ENCODE measurements around the gene PIH1D1. TPM values are rescaled to one million over a fixed set of nuclear protein-coding genes. Genes with fewer than 3 reads are reported as not detected.
A peak's percentile ranks its signal among the peaks of the same experiment; 100 is the strongest.

PIH1D1 gene
- total RNA-seq, 2 experiments from 2014 or later: 124 to 126 TPM

- POLR2A ChIA-PET: interaction anchor here (0.8 to 1.1 kb wide), 2 partner anchors 18 to 21 kb away, joined by 3 read pairs; partner anchors contain the start of gene GFY
Observed at GRCh38 chr19:49403404-49404187, 48.0 kb downstream of the PIH1D1 start.

GRCh38 chr19:49400029-49400428 is 51.6 kb downstream of the PIH1D1 start:
- no peak for DNase-seq
- Mint-ChIP-seq H3K27ac (no peak overlapping the region), H3K4me1 (ENCODE audit: low read depth) (peaks cover 10% of the 10 kb centered on the region), H3K9me3 (no peaks in the 10 kb centered on the region), H3K27me3 (peaks cover 2% of the 10 kb centered on the region), H3K36me3 (ENCODE audit: low read depth) (no peaks in the 10 kb centered on the region), H3K4me3 (no peak overlapping the region)
- ChIA-PET CTCF (interaction anchor here (1.0 kb wide), 1 partner anchor 22 kb away, joined by 3 read pairs; no protein-coding TSS in a partner anchor), POLR2A (no interaction called here)
- no peak for ATAC-seq
- no peak for TF ChIP-seq CTCF (IDR thresholded peaks at IDR 0.05)
- intact Hi-C loops (cut with micrococcal nuclease): no loop called here

More at GRCh38 chr19:49403404-49404187, 48.0 kb downstream of the PIH1D1 start:
- CTCF ChIA-PET: interaction anchor here (0.8 to 1.5 kb wide), 2 partner anchors 12 to 13 kb away, joined by 3 to 8 read pairs; no protein-coding TSS in a partner anchor
- peak; percentile 50 for DNase-seq
- Mint-ChIP-seq H3K27me3 (peaks cover under 1% of the 10 kb centered on the region), H3K4me3 (no peak overlapping the region), H3K9me3 (no peaks in the 10 kb centered on the region), H3K36me3 (ENCODE audit: low read depth) (no peaks in the 10 kb centered on the region), H3K4me1 (ENCODE audit: low read depth) (peaks cover 10% of the 10 kb centered on the region), H3K27ac (no peak overlapping the region)
- intact Hi-C loops (cut with micrococcal nuclease): no loop called here
- peak; percentile 56 for ATAC-seq
- TF ChIP-seq CTCF (IDR thresholded peaks at IDR 0.05): no peak

- POLR2A ChIA-PET: interaction anchor here (0.6 to 1.9 kb wide), 2 partner anchors 10 to 26 kb away, joined by 3 to 5 read pairs; no protein-coding TSS in a partner anchor
- Mint-ChIP-seq H3K9me3 (no peaks in the 10 kb centered on the region), H3K4me1 (ENCODE audit: low read depth) (peaks cover 10% of the 10 kb centered on the region), H3K27me3 (peaks cover 2% of the 10 kb centered on the region), H3K36me3 (ENCODE audit: low read depth) (no peaks in the 10 kb centered on the region), H3K27ac (no peak overlapping the region), H3K4me3 (no peak overlapping the region)
- intact Hi-C loops (cut with micrococcal nuclease): no loop called here
- DNase-seq (no peak), ATAC-seq (no peak)
- TF ChIP-seq CTCF (IDR thresholded peaks at IDR 0.05): no peak
- CTCF ChIA-PET: interaction anchor here (0.8 kb wide), 1 partner anchor 72 kb away, joined by 4 read pairs; no protein-coding TSS in a partner anchor
Observed at GRCh38 chr19:49398931-49399330, 52.7 kb downstream of the PIH1D1 start.

GRCh38 chr19:49398001-49398615 is 53.5 kb downstream of the PIH1D1 start:
- POLR2A ChIA-PET: interaction anchor here (1.9 kb wide), 1 partner anchor 11 kb away, joined by 5 read pairs; no protein-coding TSS in a partner anchor
- H3K36me3 Mint-ChIP-seq (ENCODE audit: low read depth): no peaks in the 10 kb centered on the region
- peaks cover 10% of the 10 kb centered on the region for H3K4me1 Mint-ChIP-seq (ENCODE audit: low read depth)
- ATAC-seq: no peak
- no peak for DNase-seq
- no peak overlapping the region for H3K27ac Mint-ChIP-seq
- CTCF ChIA-PET: no interaction called here
- no peak overlapping the region for H3K4me3 Mint-ChIP-seq
- no peaks in the 10 kb centered on the region for H3K9me3 Mint-ChIP-seq
- TF ChIP-seq CTCF (IDR thresholded peaks at IDR 0.05): no peak
- H3K27me3 Mint-ChIP-seq: peaks cover 2% of the 10 kb centered on the region
- intact Hi-C loops (cut with micrococcal nuclease): no loop called here

Data from activated CD8-positive, alpha-beta T cell treated with anti-CD3 and anti-CD28 coated beads for 36 hours (primary cell).